BLaER1 treated with 17β-estradiol and CSF1 and Interleukin-3, amounts not matched to agents 10 nM and 100 nM (cell line): ENCODE measurements around the gene ARL6IP5.
A peak's percentile ranks its signal among the peaks of the same experiment; 100 is the strongest.

ENCODE experiments used
- H3K27ac ChIP-seq, 11 experiments: shearing (Covaris generic); formaldehyde crosslinking; 2 replicates each; pipeline ENCODE4 v1.8.1; 2022
- H3K27me3 ChIP-seq, 11 experiments: shearing (Covaris generic); formaldehyde crosslinking; 2 replicates each; pipeline ENCODE4 v1.8.1; 2022
- H3K36me3 ChIP-seq, 11 experiments: shearing (Covaris generic); formaldehyde crosslinking; 2 replicates each; pipeline ENCODE4 v1.8.1; 2022
- H3K4me1 ChIP-seq, 10 experiments: shearing (Covaris generic); formaldehyde crosslinking; 2 replicates each; pipeline ENCODE4 v1.8.1; 2022
- H3K4me2 ChIP-seq, 11 experiments: shearing (Covaris generic); formaldehyde crosslinking; 2 replicates each; pipeline ENCODE4 v1.8.1; 2022
- H3K4me3 ChIP-seq, 10 experiments: shearing (Covaris generic); formaldehyde crosslinking; 2 replicates each; pipeline ENCODE4 v1.8.1; 2022
- H3K9ac ChIP-seq, 11 experiments: shearing (Covaris generic); formaldehyde crosslinking; 2 replicates each; pipeline ENCODE4 v1.8.1; 2022
- H3K9me3 ChIP-seq, 11 experiments: shearing (Covaris generic); formaldehyde crosslinking; replicated peaks in 1 of 11; 2 replicates each; pipeline ENCODE4 v1.8.1; 2022
- H4K20me1 ChIP-seq, 11 experiments: shearing (Covaris generic); formaldehyde crosslinking; 2 replicates each; pipeline ENCODE4 v1.8.1; 2022
- Cebpa-rat ChIP-seq, 11 experiments: shearing (Covaris generic); IDR thresholded peaks; 2 replicates each; pipeline ENCODE4 v1.8.1; 2022

ARL6IP5 gene

DNA sequence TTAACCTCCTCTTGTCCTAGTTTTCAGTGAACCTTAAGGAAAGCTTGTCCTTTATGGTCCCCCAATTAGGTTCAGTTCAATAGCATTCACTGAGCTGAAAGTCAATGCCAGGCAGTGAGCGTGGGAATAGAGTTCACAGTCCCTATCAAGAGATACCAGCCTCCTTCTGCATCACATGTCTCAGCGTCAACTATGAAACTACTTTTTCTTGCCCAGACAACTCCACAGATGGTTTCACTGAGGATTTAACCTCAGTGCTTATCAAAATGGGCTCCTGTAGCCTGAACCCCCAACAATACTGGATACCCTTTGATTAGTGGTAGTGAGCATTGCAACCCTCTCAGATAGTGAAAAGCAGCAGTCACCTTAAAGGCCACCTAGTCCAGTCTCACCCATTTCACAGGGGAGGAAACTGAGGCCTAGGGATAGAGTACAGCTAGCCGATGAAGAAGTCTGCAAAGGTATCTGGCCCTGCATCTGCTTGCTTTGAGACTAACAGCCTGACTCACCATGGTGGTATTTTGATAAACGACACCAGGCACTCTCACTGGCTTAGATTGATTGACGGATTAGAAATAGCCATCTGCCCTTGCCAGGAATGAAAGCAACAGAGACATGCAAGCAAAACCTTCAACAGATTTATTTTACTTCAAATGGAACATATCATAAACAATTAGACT, 3.0 kb upstream of the ARL6IP5 start:
- Histone ChIP-seq H3K4me1 (peaks cover 60 to 76% (median 68%) of the 10 kb centered on the region in 10 experiments), H3K27ac (peak overlapping the region; percentile 54 to 89 (median 86)), H3K4me2 (peak overlapping the region; percentile 74 to 99 (median 94)), H3K9me3 (no peaks in the 10 kb centered on the region), H4K20me1 (peaks cover 0 to 7% (median 0%) of the 10 kb centered on the region in 11 experiments; a peak in 2 of 22 replicates), H3K4me3 (peak overlapping the region in 5 of 10 experiments; percentile 23 to 94 (median 82); a peak in 8 of 20 replicates), H3K27me3 (no peaks in the 10 kb centered on the region), H3K36me3 (peaks cover under 1 to 10% (median 3%) of the 10 kb centered on the region in 11 experiments; a peak in 16 of 22 replicates), H3K9ac (peak overlapping the region; percentile 53 to 92 (median 89); a peak in 21 of 22 replicates)
- TF ChIP-seq Cebpa-rat (IDR thresholded peaks at IDR 0.05) = no peak

DNA sequence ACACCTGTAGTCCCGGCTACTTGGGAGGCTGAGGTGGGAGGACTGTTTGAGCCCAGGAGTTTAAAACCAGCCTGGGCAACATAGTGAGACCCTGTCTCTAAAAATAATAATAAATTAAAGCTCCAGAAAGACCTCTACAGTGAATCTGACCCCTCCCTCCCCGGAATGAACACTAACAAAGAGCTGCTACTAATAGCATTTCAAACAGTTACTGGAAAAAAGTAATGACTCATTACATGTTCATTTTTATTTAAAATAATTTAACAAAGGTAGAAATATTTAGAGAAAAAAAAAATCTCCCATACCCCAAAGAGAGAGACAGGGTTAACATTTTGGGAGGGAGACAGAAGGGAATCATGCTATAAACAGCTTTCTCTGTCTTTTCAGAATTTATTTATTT, 2.4 kb upstream of the ARL6IP5 start:
- Histone ChIP-seq H3K4me1 (peaks cover 62 to 82% (median 73%) of the 10 kb centered on the region in 10 experiments), H3K4me2 (peak overlapping the region; percentile 74 to 99 (median 94)), H4K20me1 (peaks cover 0 to 13% (median 0%) of the 10 kb centered on the region in 11 experiments; a peak in 6 of 22 replicates), H3K27ac (peak overlapping the region; percentile 54 to 89 (median 86)), H3K4me3 (peak overlapping the region in 9 of 10 experiments; percentile 16 to 94 (median 34); a peak in 13 of 20 replicates), H3K9ac (peak overlapping the region; percentile 53 to 92 (median 89)), H3K27me3 (no peaks in the 10 kb centered on the region), H3K36me3 (peaks cover 0 to 9% (median 0%) of the 10 kb centered on the region in 11 experiments; a peak in 4 of 22 replicates), H3K9me3 (no peaks in the 10 kb centered on the region)
- TF ChIP-seq Cebpa-rat (IDR thresholded peaks at IDR 0.05) = no peak

DNA sequence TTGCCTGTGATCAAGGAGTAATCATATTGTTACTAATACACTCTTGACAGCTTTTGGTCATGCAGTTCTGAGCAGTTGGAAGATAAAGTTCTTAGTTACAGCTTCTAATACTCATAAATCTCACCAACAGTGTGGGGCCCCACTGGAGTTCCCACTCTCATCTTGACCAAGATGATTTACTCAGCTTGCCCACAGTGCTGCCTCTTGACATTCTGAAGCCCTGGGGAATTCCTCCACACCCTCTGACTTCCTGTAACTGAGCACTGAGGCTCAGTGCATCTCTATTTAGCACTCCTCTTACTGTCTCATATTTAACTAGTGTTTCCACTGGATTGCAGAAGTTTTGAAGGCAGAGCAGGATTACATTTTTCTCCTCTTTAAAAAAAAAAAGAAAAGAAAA, 1.9 kb upstream of the ARL6IP5 start:
- Histone ChIP-seq H3K4me1 (peaks cover 62 to 83% (median 73%) of the 10 kb centered on the region in 10 experiments), H3K4me2 (peak overlapping the region; percentile 74 to 99 (median 94))

DNA sequence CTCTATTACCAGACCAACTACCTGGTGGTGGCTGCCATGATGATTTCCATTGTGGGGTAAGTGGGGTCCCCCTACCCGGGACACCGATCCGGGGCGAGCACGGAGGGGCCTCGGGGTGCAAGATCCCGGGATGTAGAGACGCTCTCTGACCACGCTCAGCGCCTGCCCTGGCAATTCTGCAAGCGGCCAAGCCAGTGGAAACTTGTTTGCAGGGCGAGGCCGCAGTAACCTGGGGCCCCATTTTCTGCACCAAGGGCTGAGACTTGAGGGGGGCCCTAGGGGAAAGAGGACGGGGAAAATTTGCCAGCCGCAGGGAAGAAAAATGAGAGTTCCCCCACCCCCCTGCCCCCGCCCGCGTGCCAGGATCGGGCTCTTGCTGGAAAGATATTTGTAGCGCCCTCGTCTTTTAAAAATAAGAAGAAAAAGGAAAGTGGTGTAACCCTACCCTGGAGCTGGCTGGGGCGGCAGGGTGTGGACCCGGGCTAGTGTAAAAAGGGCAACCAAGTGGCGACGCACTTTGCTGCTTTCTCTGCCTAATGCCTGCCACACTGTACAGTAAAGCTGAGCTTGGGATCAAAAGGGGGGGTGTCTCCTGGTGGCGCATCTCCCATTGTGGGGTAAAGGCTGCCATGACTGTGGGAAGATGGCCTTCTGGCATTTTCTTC, 563 bp downstream of the ARL6IP5 start:
- Histone ChIP-seq H3K4me3 (peak overlapping the region; percentile 82 to 96 (median 92)), H3K36me3 (peaks cover 0 to 21% (median 15%) of the 10 kb centered on the region in 11 experiments; a peak in 14 of 22 replicates), H3K9ac (peak overlapping the region; percentile 83 to 92 (median 89)), H3K27ac (peak overlapping the region; percentile 68 to 89 (median 86)), H3K4me1 (peaks cover 75 to 89% (median 83%) of the 10 kb centered on the region in 10 experiments), H3K4me2 (peak overlapping the region; percentile 84 to 99 (median 96)), H3K9me3 (no peaks in the 10 kb centered on the region), H3K27me3 (no peaks in the 10 kb centered on the region), H4K20me1 (peaks cover 0 to 35% (median 0%) of the 10 kb centered on the region in 11 experiments; a peak in 6 of 22 replicates)
- no peak for TF ChIP-seq Cebpa-rat (IDR thresholded peaks at IDR 0.05)

More for the DNA sequence above, 1.9 kb upstream of the ARL6IP5 start:
- Histone ChIP-seq H4K20me1 (peaks cover 0 to 15% (median 0%) of the 10 kb centered on the region in 11 experiments; a peak in 6 of 22 replicates), H3K4me3 (peak overlapping the region; percentile 16 to 94 (median 64); a peak in 14 of 20 replicates), H3K9me3 (no peaks in the 10 kb centered on the region), H3K27me3 (no peaks in the 10 kb centered on the region), H3K27ac (peak overlapping the region; percentile 54 to 89 (median 86)), H3K36me3 (peaks cover 0 to 6% (median 0%) of the 10 kb centered on the region in 11 experiments; a peak in 4 of 22 replicates), H3K9ac (peak overlapping the region; percentile 53 to 92 (median 89))
- no peak for TF ChIP-seq Cebpa-rat (IDR thresholded peaks at IDR 0.05)

DNA sequence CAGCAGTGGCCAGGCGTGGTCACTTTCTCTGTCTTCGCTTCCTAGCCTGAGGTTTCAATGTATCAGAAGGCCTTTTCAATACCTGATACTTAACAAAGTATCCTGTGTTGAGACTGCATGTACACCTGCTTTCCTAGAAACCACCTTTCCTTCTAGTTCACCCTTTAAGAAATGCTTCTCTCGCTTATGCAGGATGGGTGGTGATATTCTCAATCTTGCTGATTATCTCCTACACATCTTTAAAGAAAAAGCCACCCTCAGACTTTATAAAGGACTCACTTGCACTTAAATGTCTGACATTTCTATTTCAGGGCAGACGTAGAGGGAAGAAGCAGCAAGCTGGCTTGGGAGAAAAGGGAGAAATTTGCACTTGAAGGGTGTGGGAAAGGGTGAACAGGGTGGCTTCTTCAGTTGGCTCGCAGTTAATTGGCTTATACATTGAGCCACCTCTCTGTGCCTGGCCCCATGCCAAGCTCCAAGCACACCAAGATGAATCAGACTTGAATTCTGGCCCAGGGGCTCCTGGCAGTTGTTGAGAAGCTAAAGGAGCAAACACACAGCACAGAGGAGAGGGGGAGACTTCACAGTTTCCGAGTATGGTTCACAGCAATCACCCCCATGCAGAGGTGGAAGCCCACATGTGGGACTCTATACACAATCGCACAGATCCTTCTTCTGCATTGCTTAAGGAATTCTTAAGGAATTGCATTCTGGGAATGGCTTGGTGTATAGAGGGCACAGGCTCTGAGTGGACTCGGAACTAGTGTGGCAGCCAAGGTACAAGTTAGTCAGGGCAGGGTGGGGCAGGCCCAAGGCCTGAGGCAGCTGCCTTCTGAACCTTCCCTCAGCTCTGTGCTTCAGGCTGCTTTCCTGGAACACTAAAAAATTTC, 1.3 kb downstream of the ARL6IP5 start:
- H3K4me3 ChIP-seq = peak overlapping the region; percentile 82 to 96 (median 92)
- H3K27me3 ChIP-seq = no peaks in the 10 kb centered on the region
- H3K4me2 ChIP-seq = peak overlapping the region; percentile 84 to 99 (median 96)
- peaks cover 75 to 89% (median 83%) of the 10 kb centered on the region in 10 experiments for H3K4me1 ChIP-seq
- peak overlapping the region; percentile 83 to 92 (median 89) for H3K9ac ChIP-seq
- peaks cover 0 to 29% (median 22%) of the 10 kb centered on the region in 11 experiments; a peak in 15 of 22 replicates for H3K36me3 ChIP-seq
- TF ChIP-seq Cebpa-rat (IDR thresholded peaks at IDR 0.05) = no peak
- H3K9me3 ChIP-seq = no peaks in the 10 kb centered on the region
- H3K27ac ChIP-seq = peak overlapping the region; percentile 68 to 89 (median 86)
- H4K20me1 ChIP-seq = peaks cover 0 to 43% (median 0%) of the 10 kb centered on the region in 11 experiments; a peak in 6 of 22 replicates

DNA sequence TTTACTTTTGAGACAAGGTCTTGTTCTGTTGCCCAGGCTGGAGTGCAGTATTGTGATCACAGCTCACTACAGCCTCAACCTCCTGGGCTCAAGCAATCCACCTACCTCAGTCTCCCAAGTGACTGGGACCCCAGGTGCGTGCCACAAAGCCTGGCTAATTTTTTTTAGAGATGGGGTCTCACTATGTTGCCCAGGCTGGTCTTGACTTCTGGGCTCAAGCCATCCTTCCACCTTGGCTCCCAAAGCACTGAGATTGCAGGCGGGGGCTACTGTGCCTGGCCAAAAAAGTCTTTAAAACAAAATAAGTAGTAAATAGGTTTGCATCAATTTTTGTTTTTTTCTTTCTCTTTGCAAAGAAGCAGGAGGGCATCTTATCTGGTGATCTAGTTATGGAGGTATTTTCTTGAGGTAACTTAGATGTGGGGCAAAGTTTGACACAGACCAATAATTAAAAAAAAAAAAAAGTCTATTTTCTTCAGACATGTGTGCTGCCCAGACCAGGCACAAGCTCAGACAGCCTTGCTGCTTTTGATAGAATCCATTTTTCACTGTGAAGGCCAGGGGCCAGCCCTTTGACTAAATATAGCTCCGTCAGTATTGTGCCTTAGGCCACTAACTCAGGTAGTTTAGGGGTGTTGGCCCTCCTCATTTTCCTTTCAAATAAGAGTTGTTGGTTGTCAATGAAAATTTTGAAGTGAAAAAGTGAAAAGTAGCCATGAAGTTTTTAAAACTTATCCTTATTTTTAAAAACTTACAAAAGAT, 2.5 kb downstream of the ARL6IP5 start:
- H3K4me3 ChIP-seq = peak overlapping the region; percentile 15 to 96 (median 87); a peak in 18 of 20 replicates
- TF ChIP-seq Cebpa-rat (IDR thresholded peaks at IDR 0.05) = no peak
- H3K27me3 ChIP-seq = no peaks in the 10 kb centered on the region
- peak overlapping the region; percentile 83 to 92 (median 89); a peak in 20 of 22 replicates for H3K9ac ChIP-seq
- no peaks in the 10 kb centered on the region for H3K9me3 ChIP-seq
- peaks cover 75 to 89% (median 82%) of the 10 kb centered on the region in 10 experiments for H3K4me1 ChIP-seq
- H4K20me1 ChIP-seq = peaks cover 0 to 51% (median 0%) of the 10 kb centered on the region in 11 experiments; a peak in 6 of 22 replicates
- H3K27ac ChIP-seq = peak overlapping the region; percentile 68 to 89 (median 86); a peak in 20 of 22 replicates
- H3K36me3 ChIP-seq = peaks cover 0 to 31% (median 22%) of the 10 kb centered on the region in 11 experiments; a peak in 15 of 22 replicates
- peak overlapping the region; percentile 84 to 99 (median 96) for H3K4me2 ChIP-seq

DNA sequence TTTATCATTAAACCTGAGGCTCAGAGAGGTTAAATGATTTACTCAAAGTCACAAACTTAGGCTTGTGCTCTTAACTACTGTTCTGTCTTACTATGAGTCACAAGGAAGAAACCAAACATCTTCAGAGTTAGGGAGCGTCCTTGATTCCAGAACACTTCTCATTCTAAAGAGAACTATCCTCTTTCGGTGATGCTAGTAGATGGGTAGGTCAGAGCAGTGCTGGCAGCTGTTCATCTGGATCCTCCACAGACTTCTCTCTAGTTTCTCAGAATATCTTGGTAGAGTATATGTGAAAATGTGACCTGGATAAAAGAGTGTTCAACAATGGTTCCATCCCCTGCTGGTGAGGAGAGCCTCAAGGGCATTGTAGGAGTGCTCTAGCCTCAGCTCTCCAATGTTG, 3.3 kb downstream of the ARL6IP5 start:
- Histone ChIP-seq H3K4me2 (peak overlapping the region; percentile 37 to 99 (median 96)), H3K4me3 (peak overlapping the region in 4 of 10 experiments; percentile 82 to 93 (median 82); a peak in 7 of 20 replicates)

More for the DNA sequence above, 3.3 kb downstream of the ARL6IP5 start:
- Histone ChIP-seq H3K27ac (peak overlapping the region in 3 of 11 experiments; percentile 15 to 86 (median 36); a peak in 2 of 22 replicates), H3K36me3 (peaks cover 0 to 31% (median 22%) of the 10 kb centered on the region in 11 experiments; a peak in 15 of 22 replicates), H3K9me3 (no peaks in the 10 kb centered on the region), H4K20me1 (peaks cover 0 to 58% (median 0%) of the 10 kb centered on the region in 11 experiments; a peak in 6 of 22 replicates), H3K27me3 (no peaks in the 10 kb centered on the region), H3K9ac (peak overlapping the region in 4 of 11 experiments; percentile 13 to 90 (median 68); a peak in 8 of 22 replicates), H3K4me1 (peaks cover 78 to 89% (median 83%) of the 10 kb centered on the region in 10 experiments)
- no peak for TF ChIP-seq Cebpa-rat (IDR thresholded peaks at IDR 0.05)
